Measurements from ENCODE around the gene ARHGAP28.

GRCh38 chr18:6830916-6831315, 101.4 kb downstream of the ARHGAP28 start:
- TF ChIP-seq POLR2AphosphoS5 (IDR thresholded peaks at IDR 0.05; ENCODE audit: low read depth, low read length) (no peak), CTCF (IDR thresholded peaks at IDR 0.05) (no peak), TAF1 (IDR thresholded peaks at IDR 0.05; ENCODE audit: borderline replicate concordance, low read depth, low read length) (no peak), EP300 (IDR thresholded peaks at IDR 0.05; ENCODE audit: borderline replicate concordance in 1 of 2, low read depth in 1 of 2, low read length in 1 of 2) (no peak), REST (IDR thresholded peaks at IDR 0.05; ENCODE audit: low read depth, low read length) (no peak), RAD21 (IDR thresholded peaks at IDR 0.05; ENCODE audit: low read length) (no peak), IRF3 (IDR thresholded peaks at IDR 0.05; ENCODE audit: low read depth, low read length) (no peak)
